Measurements from ENCODE around the gene NTF3. TPM values are rescaled to one million over a fixed set of nuclear protein-coding genes. Genes with fewer than 3 reads are reported as not detected.

The NTF3 gene
- total RNA-seq, 1 experiment from 2014 or later, result not detected

DNA sequence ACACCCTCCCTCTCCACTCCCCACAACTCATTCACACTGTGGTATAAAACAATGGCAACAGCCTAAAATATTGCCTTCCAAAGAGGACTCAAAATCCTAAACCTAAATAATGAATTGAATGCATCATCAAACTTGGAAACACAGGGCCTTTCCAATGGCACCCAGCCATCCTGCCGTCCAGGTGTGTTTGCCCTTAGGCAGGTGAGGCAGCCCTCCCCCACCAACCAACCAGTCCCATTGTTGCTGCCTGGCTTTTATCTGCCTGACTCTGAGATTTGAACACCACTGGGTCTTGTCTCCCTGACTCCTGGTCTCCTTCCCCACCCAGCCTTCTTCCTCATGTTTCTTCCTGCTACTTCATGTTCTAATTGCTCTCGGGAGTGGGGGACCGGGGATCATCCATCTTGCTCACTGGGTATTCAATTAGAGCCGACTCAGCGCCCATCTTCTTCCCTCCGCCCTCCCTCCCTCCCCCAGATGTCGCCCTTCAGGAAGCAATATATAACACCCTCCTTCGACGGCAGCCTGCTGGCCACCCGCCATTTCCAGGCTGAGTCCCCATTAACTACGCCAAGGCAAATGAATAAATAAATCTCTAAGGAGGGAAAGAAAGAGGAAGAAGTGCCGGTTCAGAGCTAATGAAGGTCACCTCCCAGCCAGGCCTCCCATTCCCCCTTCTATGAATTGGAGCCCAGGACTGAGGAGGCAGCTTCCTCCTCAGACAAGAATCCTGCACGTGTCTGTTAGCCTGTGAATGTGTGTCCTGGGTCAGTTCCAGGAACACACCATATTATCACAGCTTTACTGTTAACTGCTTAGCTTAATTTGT is 36.3 kb upstream of the NTF3 start:
- Histone ChIP-seq H3K36me3 (ENCODE audit: control insufficient read depth, insufficient read depth, low read length) (no peaks in the 10 kb centered on the region), H3K4me1 (ENCODE audit: control insufficient read depth, insufficient read depth, low read length) (no peaks in the 10 kb centered on the region), H3K4me3 (ENCODE audit: low read depth in 2 of 2, low read length in 2 of 2) (no peak overlapping the region), H3K9me3 (ENCODE audit: control insufficient read depth, insufficient read depth, low read depth, low read length) (no peaks in the 10 kb centered on the region), H3K27ac (ENCODE audit: low read length) (no peak overlapping the region), H3K27me3 (ENCODE audit: control insufficient read depth, insufficient read depth, low read length) (no peaks in the 10 kb centered on the region)
- intact Hi-C loops (cut with micrococcal nuclease; ENCODE audit: unreplicated experiment), result no loop called here
- no TSS peak for BruUV-seq (replicated peaks)
- in situ Hi-C loops (cut with HindIII; ENCODE audit: low pct_unique_long_range_greater_than_20kb, low sequenced_read_pairs), result no loop called here
- no peak for ATAC-seq
- TF ChIP-seq, protein P1, sequence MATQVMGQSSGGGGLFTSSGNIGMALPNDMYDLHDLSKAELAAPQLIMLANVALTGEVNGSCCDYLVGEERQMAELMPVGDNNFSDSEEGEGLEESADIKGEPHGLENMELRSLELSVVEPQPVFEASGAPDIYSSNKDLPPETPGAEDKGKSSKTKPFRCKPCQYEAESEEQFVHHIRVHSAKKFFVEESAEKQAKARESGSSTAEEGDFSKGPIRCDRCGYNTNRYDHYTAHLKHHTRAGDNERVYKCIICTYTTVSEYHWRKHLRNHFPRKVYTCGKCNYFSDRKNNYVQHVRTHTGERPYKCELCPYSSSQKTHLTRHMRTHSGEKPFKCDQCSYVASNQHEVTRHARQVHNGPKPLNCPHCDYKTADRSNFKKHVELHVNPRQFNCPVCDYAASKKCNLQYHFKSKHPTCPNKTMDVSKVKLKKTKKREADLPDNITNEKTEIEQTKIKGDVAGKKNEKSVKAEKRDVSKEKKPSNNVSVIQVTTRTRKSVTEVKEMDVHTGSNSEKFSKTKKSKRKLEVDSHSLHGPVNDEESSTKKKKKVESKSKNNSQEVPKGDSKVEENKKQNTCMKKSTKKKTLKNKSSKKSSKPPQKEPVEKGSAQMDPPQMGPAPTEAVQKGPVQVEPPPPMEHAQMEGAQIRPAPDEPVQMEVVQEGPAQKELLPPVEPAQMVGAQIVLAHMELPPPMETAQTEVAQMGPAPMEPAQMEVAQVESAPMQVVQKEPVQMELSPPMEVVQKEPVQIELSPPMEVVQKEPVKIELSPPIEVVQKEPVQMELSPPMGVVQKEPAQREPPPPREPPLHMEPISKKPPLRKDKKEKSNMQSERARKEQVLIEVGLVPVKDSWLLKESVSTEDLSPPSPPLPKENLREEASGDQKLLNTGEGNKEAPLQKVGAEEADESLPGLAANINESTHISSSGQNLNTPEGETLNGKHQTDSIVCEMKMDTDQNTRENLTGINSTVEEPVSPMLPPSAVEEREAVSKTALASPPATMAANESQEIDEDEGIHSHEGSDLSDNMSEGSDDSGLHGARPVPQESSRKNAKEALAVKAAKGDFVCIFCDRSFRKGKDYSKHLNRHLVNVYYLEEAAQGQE (IDR thresholded peaks at IDR 0.05; ENCODE audit: insufficient read depth in 1 of 2, low read depth in 2 of 2, low read length in 1 of 2), result no peak
- TF ChIP-seq TCF7L2 (IDR thresholded peaks at IDR 0.05; ENCODE audit: low read depth, low read length), result no peak
- TF ChIP-seq SIN3A (IDR thresholded peaks at IDR 0.05; ENCODE audit: borderline replicate concordance, insufficient read depth, low read depth, low read length), result no peak
- TF ChIP-seq, protein P2, sequence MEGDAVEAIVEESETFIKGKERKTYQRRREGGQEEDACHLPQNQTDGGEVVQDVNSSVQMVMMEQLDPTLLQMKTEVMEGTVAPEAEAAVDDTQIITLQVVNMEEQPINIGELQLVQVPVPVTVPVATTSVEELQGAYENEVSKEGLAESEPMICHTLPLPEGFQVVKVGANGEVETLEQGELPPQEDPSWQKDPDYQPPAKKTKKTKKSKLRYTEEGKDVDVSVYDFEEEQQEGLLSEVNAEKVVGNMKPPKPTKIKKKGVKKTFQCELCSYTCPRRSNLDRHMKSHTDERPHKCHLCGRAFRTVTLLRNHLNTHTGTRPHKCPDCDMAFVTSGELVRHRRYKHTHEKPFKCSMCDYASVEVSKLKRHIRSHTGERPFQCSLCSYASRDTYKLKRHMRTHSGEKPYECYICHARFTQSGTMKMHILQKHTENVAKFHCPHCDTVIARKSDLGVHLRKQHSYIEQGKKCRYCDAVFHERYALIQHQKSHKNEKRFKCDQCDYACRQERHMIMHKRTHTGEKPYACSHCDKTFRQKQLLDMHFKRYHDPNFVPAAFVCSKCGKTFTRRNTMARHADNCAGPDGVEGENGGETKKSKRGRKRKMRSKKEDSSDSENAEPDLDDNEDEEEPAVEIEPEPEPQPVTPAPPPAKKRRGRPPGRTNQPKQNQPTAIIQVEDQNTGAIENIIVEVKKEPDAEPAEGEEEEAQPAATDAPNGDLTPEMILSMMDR (IDR thresholded peaks at IDR 0.05), result no peak
- no peak for TF ChIP-seq POLR2AphosphoS5 (IDR thresholded peaks at IDR 0.05; ENCODE audit: low read depth, low read length)
- DNase-seq (ENCODE audit: low read depth, low spot score), result no peak
- ChIA-PET POLR2A (no interaction called here), CTCF (no interaction called here)

DNA sequence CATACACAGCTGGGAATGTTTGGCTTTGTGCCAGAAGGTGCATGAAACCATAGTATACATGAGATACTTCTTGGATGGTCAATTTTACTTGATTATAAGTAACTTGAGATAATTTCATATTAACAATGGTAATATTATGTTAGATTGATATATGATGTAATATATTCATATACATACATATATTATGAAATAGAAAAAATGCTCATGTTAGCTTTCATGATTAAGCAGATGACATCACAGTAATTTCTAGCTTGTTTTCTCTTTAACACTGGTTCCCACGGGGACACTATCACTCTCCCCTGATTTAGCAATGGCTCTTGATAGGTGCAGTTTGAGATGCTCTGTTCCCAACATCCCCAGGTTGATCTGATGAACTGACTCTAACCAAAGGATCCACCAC is 35.4 kb upstream of the NTF3 start:
- intact Hi-C loops (cut with micrococcal nuclease; ENCODE audit: unreplicated experiment), result no loop called here
- TF ChIP-seq, protein P2 (IDR thresholded peaks at IDR 0.05), result no peak
- TF ChIP-seq TCF7L2 (IDR thresholded peaks at IDR 0.05; ENCODE audit: low read depth, low read length), result no peak
- TF ChIP-seq POLR2AphosphoS5 (IDR thresholded peaks at IDR 0.05; ENCODE audit: low read depth, low read length), result no peak
- no peak for TF ChIP-seq SIN3A (IDR thresholded peaks at IDR 0.05; ENCODE audit: borderline replicate concordance, insufficient read depth, low read depth, low read length)
- TF ChIP-seq, protein P1 (IDR thresholded peaks at IDR 0.05; ENCODE audit: insufficient read depth in 1 of 2, low read depth in 2 of 2, low read length in 1 of 2), result no peak
- BruUV-seq (replicated peaks), result no TSS peak

More for the DNA sequence above, 35.4 kb upstream of the NTF3 start:
- H3K27ac ChIP-seq (ENCODE audit: low read length), result no peak overlapping the region
- DNase-seq (ENCODE audit: low read depth, low spot score) (no peak), ATAC-seq (no peak)
- no peak overlapping the region for H3K4me3 ChIP-seq (ENCODE audit: low read depth in 2 of 2, low read length in 2 of 2)
- in situ Hi-C loops (cut with HindIII; ENCODE audit: low pct_unique_long_range_greater_than_20kb, low sequenced_read_pairs), result no loop called here
- POLR2A ChIA-PET, result no interaction called here
- CTCF ChIA-PET, result no interaction called here
- no peaks in the 10 kb centered on the region for H3K27me3 ChIP-seq (ENCODE audit: control insufficient read depth, insufficient read depth, low read length)
- no peaks in the 10 kb centered on the region for H3K4me1 ChIP-seq (ENCODE audit: control insufficient read depth, insufficient read depth, low read length)
- H3K9me3 ChIP-seq (ENCODE audit: control insufficient read depth, insufficient read depth, low read depth, low read length), result no peaks in the 10 kb centered on the region
- H3K36me3 ChIP-seq (ENCODE audit: control insufficient read depth, insufficient read depth, low read length), result no peaks in the 10 kb centered on the region

All from Panc1 (cell line).